SK-N-SH (cell line): Measurements from ENCODE around the gene FYN. TPM values are rescaled to one million over a fixed set of nuclear protein-coding genes. Genes with fewer than 3 reads are reported as not detected.

Experiments used
- CTCF ChIA-PET: fragments of 300-600, 350-600 bp; formaldehyde crosslinking; extraction: SDS; loops from one replicate; lab custom pipeline; 2021; lab: Yijun Ruan, JAX
- POLR2A ChIA-PET: fragments of 350-600 bp; sonication (Branson Sonifier 250); formaldehyde crosslinking; extraction: SDS; loops from one replicate; lab custom pipeline; 2020; ENCODE audit warnings: antibody characterized with exemption, inconsistent platforms; lab: Yijun Ruan, JAX
- DNase-seq: peaks from one replicate; pipeline ENCODE4 v3.0.0; 2012
- H2AFZ ChIP-seq: fragments of 200-600 bp; sonication (generic); 2 replicates; pipeline ENCODE4 v1.8.1; 2016; ENCODE audit warnings: antibody characterized with exemption, mild to moderate bottlenecking, low read depth
- H3F3A ChIP-seq: fragments of 200-600 bp; sonication (generic); replicated peaks from 2 replicates; pipeline ENCODE3; 2016; ENCODE audit warnings: antibody characterized with exemption, mild to moderate bottlenecking; ENCODE audit not compliant: insufficient read depth
- H3K27ac ChIP-seq, 2 experiments: fragments of 200-500 bp in 1 of 2; fragments of 200-600 bp in 1 of 2; sonication (Bioruptor generic) in 1 of 2; sonication (generic), shearing (Covaris generic) in 1 of 2; 2 replicates each; pipeline versions ENCODE4 v1.5.1 to v1.6.1; 2014 to 2016; ENCODE audit warnings: low read depth in 2 of 2, inconsistent platforms in 1 of 2, low read length in 1 of 2, mild to moderate bottlenecking in 1 of 2, mixed read lengths in 1 of 2
- H3K27me3 ChIP-seq: fragments of 200-600 bp; sonication (generic), shearing (Covaris generic); 2 replicates; pipeline ENCODE4 v1.6.1; 2016; ENCODE audit warnings: mixed run types; ENCODE audit not compliant: insufficient read depth
- H3K36me3 ChIP-seq, 2 experiments: fragments of 200-500 bp in 1 of 2; fragments of 200-600 bp in 1 of 2; sonication (Bioruptor generic) in 1 of 2; sonication (generic) in 1 of 2; replicated peaks in 1 of 2; 2 replicates each; pipeline versions ENCODE3 to v1.5.1; 2014 to 2016; ENCODE audit warnings: low read length in 1 of 2, mild to moderate bottlenecking in 1 of 2; ENCODE audit not compliant: insufficient read depth in 2 of 2, control insufficient read depth in 1 of 2
- H3K4me1 ChIP-seq, 2 experiments: fragments of 200-500 bp in 1 of 2; fragments of 200-600 bp in 1 of 2; sonication (Bioruptor generic) in 1 of 2; sonication (generic), shearing (Covaris generic) in 1 of 2; 2 replicates each; pipeline versions ENCODE4 v1.5.1 to v1.6.1; 2014 to 2016; ENCODE audit warnings: low read depth in 1 of 2, low read length in 1 of 2, mixed run types in 1 of 2; ENCODE audit not compliant: insufficient read depth in 2 of 2, control insufficient read depth in 1 of 2
- H3K4me2 ChIP-seq: fragments of 200-600 bp; sonication (generic), shearing (Covaris generic); 2 replicates; pipeline ENCODE4 v1.6.1; 2017; ENCODE audit warnings: mixed run types
- H3K4me3 ChIP-seq, 2 experiments: fragments of 200-500 bp in 1 of 2; fragments of 200-600 bp in 1 of 2; sonication (Bioruptor generic) in 1 of 2; sonication (generic), shearing (Covaris generic) in 1 of 2; 2 replicates each; pipeline versions ENCODE4 v1.5.1 to v1.8.1; 2014 to 2016; ENCODE audit warnings: low read depth in 2 of 2, inconsistent platforms in 1 of 2, low read length in 1 of 2, mild to moderate bottlenecking in 1 of 2, mixed read lengths in 1 of 2, moderate library complexity in 1 of 2
- H3K79me2 ChIP-seq: fragments of 200-600 bp; sonication (generic); 2 replicates; pipeline ENCODE4 v1.8.1; 2017; ENCODE audit warnings: mild to moderate bottlenecking; ENCODE audit not compliant: insufficient read depth
- H3K9ac ChIP-seq: fragments of 200-600 bp; sonication (generic); 2 replicates; pipeline ENCODE4 v1.6.1; 2017; ENCODE audit warnings: mixed run types
- H3K9me2 ChIP-seq: fragments of 200-600 bp; sonication (generic); 2 replicates; pipeline ENCODE4 v1.6.1; 2017; ENCODE audit warnings: mixed run types
- H3K9me3 ChIP-seq: fragments of 200-600 bp; sonication (generic); 2 replicates; pipeline ENCODE4 v1.6.1; 2017; ENCODE audit warnings: mixed run types, mild to moderate bottlenecking, moderate library complexity
- H4K20me1 ChIP-seq: fragments of 200-600 bp; sonication (generic); 2 replicates; pipeline ENCODE4 v1.6.1; 2017; ENCODE audit warnings: mild to moderate bottlenecking, mixed run types; ENCODE audit not compliant: insufficient read depth
- ELF1 ChIP-seq: IDR thresholded peaks from 2 replicates; pipeline ENCODE4 v1.4.0; 2012
- EZH2phosphoT487 ChIP-seq: fragments of 200-600 bp; sonication (generic); IDR thresholded peaks from 2 replicates; pipeline ENCODE4 v1.6.1; 2017; ENCODE audit warnings: low read depth, mixed run types, mild to moderate bottlenecking, antibody characterized with exemption, moderate library complexity, borderline replicate concordance
- FOXM1 ChIP-seq: IDR thresholded peaks from 2 replicates; pipeline ENCODE4 v1.4.0; 2012; ENCODE audit warnings: low read depth, mild to moderate bottlenecking
- MAX ChIP-seq: IDR thresholded peaks from 2 replicates; pipeline ENCODE4 v1.4.0; 2012; ENCODE audit warnings: low read depth
- NRF1 ChIP-seq: IDR thresholded peaks from 2 replicates; pipeline ENCODE4 v1.6.1; 2012; ENCODE audit warnings: low read depth, mild to moderate bottlenecking, low read length
- RCOR1 ChIP-seq: fragments of 150-350 bp; IDR thresholded peaks from 2 replicates; pipeline ENCODE4 v1.6.1; 2017; ENCODE audit warnings: antibody characterized with exemption, low read length
- SIN3A ChIP-seq: IDR thresholded peaks from 2 replicates; pipeline ENCODE4 v1.6.1; 2012; ENCODE audit warnings: low read depth, mild to moderate bottlenecking, low read length, moderate library complexity, borderline replicate concordance
- SMC3 ChIP-seq: IDR thresholded peaks from 2 replicates; pipeline ENCODE4 v1.6.1; 2012; ENCODE audit warnings: low read depth, low read length, improper control_type of control experiment
- TAF1 ChIP-seq: IDR thresholded peaks from 2 replicates; pipeline ENCODE4 v1.6.1; 2012; ENCODE audit warnings: low read depth, mild to moderate bottlenecking, low read length, moderate library complexity, borderline replicate concordance
- TCF12 ChIP-seq: IDR thresholded peaks from 2 replicates; pipeline ENCODE4 v1.4.0; 2012
- TEAD4 ChIP-seq: IDR thresholded peaks from 2 replicates; pipeline ENCODE4 v1.4.0; 2012; ENCODE audit warnings: mild to moderate bottlenecking, borderline replicate concordance; ENCODE audit not compliant: insufficient read depth
- USF2 ChIP-seq: fragments of 150-350 bp; IDR thresholded peaks from 2 replicates; pipeline ENCODE4 v1.6.1; 2017; ENCODE audit warnings: antibody characterized with exemption, low read length, low read depth, borderline replicate concordance
- YY1 ChIP-seq: IDR thresholded peaks from 2 replicates; pipeline ENCODE4 v1.4.0; 2012; ENCODE audit warnings: low read depth, mild to moderate bottlenecking
- WGBS: methylation state at CpG from one replicate; pipeline ENCODE4 v1.1.6; 2017; ENCODE audit warnings: low lambda C conversion rate; 5-methylcytosine and 5-hydroxymethylcytosine counted together
- polyA plus RNA-seq, 3 experiments: library from polyadenylated mRNA; depleted of rRNA; stranded (reverse); fragments of >200 nt; gene quantifications; 2 replicates each; pipeline ENCODE4 v1.2.3, GENCODE V29; 2012
- TF ChIP-seq, protein P1 (sequence below): IDR thresholded peaks from 2 replicates; pipeline ENCODE4; 2012
- TF ChIP-seq, protein P2 (sequence below): IDR thresholded peaks from 2 replicates; pipeline ENCODE4 v1.4.0; 2012; ENCODE audit warnings: low read depth, borderline replicate concordance
- TF ChIP-seq, protein P3 (sequence below): IDR thresholded peaks from 2 replicates; pipeline ENCODE4 v1.6.1; 2012; ENCODE audit warnings: mild to moderate bottlenecking, low read depth, low read length, moderate library complexity

Gene FYN
- polyA plus RNA-seq, 1 of the 3 experiments (the other 2 are of a cell fraction): 31.0 TPM

DNA sequence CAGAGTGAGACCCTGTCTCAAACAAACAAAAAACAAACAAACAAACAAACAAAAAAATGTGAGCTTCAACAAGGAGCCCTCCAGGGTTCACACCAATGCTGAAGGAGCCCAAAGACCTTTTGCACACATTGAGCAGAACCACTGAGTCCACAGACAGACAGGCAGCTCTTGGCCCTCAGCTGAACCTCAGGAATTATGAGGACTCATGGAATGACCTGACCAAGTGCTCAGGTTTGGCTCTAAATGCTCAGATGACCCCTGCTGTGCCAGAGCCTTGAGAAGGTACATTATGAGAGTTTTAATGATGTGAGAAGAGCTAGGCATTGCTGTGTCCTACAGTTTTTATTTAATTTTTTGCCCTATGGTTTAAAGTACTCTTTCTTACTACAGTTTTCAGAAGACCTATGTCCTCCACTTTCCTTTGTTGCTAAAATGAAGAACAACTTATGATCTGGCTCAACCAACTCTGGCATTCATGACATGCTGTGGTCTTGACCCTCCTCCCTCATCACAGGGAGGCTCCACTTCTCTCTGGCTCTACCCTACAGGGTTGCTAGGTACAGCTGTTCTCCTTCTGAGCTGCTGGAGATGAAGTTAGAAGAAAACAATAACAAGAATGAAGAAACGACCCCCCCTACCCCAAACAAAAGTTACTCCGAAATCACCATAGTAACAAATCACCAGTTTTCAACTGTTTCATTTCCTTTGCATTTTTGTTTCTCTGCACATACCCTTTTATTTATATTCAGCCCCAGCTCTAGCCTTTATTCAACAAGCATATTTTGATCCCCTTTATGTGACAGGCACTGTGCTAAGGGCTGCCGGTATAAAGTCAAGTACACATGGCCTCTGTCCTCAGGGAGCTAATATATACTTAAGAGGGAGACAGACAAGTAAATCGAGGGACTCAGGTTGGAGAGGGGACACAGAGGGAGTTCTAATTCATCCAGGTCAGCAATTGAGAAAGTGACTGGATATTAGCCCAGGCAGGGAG is 138.9 kb downstream of the FYN start:
- no peak for DNase-seq
- no peak overlapping the region for H3K4me2 ChIP-seq

More for the DNA sequence above, 138.9 kb downstream of the FYN start:
- no peaks in the 10 kb centered on the region for H3F3A ChIP-seq
- TF ChIP-seq RCOR1 (no peak), USF2 (no peak), NRF1 (no peak), TAF1 (no peak), SIN3A (no peak), YY1 (no peak), EZH2phosphoT487 (no peak), TCF12 (no peak), ELF1 (no peak), FOXM1 (no peak), SMC3 (no peak), TEAD4 (no peak), MAX (no peak)
- TF ChIP-seq, protein P1, sequence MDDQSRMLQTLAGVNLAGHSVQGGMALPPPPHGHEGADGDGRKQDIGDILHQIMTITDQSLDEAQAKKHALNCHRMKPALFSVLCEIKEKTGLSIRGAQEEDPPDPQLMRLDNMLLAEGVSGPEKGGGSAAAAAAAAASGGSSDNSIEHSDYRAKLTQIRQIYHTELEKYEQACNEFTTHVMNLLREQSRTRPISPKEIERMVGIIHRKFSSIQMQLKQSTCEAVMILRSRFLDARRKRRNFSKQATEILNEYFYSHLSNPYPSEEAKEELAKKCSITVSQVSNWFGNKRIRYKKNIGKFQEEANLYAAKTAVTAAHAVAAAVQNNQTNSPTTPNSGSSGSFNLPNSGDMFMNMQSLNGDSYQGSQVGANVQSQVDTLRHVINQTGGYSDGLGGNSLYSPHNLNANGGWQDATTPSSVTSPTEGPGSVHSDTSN: no peak
- TF ChIP-seq, protein P2, sequence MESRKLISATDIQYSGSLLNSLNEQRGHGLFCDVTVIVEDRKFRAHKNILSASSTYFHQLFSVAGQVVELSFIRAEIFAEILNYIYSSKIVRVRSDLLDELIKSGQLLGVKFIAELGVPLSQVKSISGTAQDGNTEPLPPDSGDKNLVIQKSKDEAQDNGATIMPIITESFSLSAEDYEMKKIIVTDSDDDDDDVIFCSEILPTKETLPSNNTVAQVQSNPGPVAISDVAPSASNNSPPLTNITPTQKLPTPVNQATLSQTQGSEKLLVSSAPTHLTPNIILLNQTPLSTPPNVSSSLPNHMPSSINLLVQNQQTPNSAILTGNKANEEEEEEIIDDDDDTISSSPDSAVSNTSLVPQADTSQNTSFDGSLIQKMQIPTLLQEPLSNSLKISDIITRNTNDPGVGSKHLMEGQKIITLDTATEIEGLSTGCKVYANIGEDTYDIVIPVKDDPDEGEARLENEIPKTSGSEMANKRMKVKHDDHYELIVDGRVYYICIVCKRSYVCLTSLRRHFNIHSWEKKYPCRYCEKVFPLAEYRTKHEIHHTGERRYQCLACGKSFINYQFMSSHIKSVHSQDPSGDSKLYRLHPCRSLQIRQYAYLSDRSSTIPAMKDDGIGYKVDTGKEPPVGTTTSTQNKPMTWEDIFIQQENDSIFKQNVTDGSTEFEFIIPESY: no peak
- TF ChIP-seq, protein P3, sequence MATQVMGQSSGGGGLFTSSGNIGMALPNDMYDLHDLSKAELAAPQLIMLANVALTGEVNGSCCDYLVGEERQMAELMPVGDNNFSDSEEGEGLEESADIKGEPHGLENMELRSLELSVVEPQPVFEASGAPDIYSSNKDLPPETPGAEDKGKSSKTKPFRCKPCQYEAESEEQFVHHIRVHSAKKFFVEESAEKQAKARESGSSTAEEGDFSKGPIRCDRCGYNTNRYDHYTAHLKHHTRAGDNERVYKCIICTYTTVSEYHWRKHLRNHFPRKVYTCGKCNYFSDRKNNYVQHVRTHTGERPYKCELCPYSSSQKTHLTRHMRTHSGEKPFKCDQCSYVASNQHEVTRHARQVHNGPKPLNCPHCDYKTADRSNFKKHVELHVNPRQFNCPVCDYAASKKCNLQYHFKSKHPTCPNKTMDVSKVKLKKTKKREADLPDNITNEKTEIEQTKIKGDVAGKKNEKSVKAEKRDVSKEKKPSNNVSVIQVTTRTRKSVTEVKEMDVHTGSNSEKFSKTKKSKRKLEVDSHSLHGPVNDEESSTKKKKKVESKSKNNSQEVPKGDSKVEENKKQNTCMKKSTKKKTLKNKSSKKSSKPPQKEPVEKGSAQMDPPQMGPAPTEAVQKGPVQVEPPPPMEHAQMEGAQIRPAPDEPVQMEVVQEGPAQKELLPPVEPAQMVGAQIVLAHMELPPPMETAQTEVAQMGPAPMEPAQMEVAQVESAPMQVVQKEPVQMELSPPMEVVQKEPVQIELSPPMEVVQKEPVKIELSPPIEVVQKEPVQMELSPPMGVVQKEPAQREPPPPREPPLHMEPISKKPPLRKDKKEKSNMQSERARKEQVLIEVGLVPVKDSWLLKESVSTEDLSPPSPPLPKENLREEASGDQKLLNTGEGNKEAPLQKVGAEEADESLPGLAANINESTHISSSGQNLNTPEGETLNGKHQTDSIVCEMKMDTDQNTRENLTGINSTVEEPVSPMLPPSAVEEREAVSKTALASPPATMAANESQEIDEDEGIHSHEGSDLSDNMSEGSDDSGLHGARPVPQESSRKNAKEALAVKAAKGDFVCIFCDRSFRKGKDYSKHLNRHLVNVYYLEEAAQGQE: no peak
- TF ChIP-seq, all 33 proteins: peak for 0
- H4K20me1 ChIP-seq: no peaks in the 10 kb centered on the region
- H3K9me3 ChIP-seq: no peaks in the 10 kb centered on the region
- no peak overlapping the region for H3K27ac ChIP-seq
- H3K36me3 ChIP-seq: peaks cover 0 to 4% of the 10 kb centered on the region in 2 experiments
- no peak overlapping the region for H2AFZ ChIP-seq
- peaks cover 5 to 25% of the 10 kb centered on the region in 2 experiments; a peak in 2 of 4 replicates for H3K4me1 ChIP-seq
- POLR2A ChIA-PET: no interaction called here
- 86% methylated on average over 4 of the region's 4 CpGs for WGBS
- no peaks in the 10 kb centered on the region for H3K9me2 ChIP-seq
- CTCF ChIA-PET: interaction anchor here (1.4 to 1.6 kb wide), 3 partner anchors 13 to 310 kb away, joined by 3 to 6 read pairs (median 4); no protein-coding TSS in a partner anchor
- H3K79me2 ChIP-seq: no peaks in the 10 kb centered on the region
- no peak overlapping the region for H3K4me3 ChIP-seq
- no peaks in the 10 kb centered on the region for H3K27me3 ChIP-seq
- H3K9ac ChIP-seq: no peak overlapping the region
